DMS 273 (cell line): ENCODE results near the gene SLIT1.
A peak's percentile ranks its signal among the peaks of the same experiment; 100 is the strongest.
"Not testable (repeated sequence)": the region's sequence is repeated elsewhere in the genome, so short reads cannot be mapped to it uniquely, and the experiment has no call there.

Source experiments
- DNase-seq: peaks from one replicate; lab custom pipeline; 2025; ENCODE audit not compliant: unreplicated experiment; lab: John Stamatoyannopoulos, UW

SLIT1 gene

DNA sequence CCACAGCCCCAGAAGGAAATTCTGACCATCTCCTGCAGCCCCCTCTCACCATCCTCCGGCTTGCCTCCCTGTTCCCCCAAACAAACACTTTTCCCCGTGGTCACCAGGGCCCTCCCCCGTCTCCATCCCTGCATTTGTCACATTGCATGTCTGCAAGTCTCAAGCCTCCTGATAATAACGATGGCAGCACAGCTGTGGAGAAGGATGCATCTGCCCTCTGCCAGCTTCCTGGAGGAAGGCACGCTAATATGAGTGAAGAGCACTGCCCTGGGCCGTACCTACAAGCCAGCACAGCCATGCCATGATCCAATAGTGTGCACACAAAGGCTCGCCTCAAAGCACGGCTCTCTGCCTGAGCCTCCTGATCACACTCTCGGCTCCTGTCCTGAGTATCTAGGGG lies 98.5 kb downstream of the SLIT1 start:
- no peak for DNase-seq

DNA sequence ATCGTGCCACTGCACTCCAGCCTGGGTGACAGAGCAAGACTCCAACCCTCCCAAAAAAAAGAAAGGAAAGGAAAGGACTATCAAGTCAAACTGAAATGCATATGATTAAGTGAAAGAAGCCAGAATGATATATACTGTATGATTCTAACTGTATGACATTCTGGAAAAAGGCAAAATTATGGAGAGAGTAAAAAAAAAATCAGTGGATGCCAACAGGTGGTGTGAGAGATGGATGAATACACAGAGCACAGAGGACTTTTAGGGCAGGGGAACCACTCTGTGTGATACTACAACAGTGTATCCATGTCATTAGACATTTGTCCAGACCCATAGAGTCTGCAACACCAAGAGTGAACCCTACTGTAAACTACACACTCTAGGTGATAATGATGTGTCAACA lies 99.2 kb downstream of the SLIT1 start:
- DNase-seq, result no peak

DNA sequence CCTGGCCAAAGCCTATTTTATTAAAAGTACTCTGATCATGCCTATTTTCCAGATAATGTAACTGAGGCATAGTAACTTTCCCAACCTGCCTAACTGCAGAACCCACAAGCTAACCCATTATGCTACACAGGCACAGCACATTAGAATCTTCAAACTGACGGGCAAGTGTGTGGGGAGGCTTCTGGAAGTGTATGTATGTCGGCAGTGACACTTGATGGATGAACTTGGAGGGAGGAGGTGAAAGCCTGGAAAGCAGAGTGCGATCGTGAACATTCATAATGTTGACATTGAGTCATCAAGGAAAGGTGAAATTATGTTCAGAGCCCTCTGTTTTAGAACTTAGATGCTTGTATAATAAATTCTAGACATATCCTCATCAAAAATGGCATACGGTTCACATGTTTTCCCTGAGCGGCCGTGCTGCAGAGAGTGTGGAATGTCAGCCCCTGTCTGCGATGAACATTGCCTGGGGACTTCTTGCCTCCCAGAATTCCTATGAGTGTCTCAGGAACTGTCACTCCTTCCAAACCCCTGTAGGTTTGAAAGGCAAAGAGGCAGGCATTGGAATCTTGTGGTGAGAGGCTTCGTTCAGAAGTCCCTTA lies 102.4 kb downstream of the SLIT1 start:
- no peak for DNase-seq

DNA sequence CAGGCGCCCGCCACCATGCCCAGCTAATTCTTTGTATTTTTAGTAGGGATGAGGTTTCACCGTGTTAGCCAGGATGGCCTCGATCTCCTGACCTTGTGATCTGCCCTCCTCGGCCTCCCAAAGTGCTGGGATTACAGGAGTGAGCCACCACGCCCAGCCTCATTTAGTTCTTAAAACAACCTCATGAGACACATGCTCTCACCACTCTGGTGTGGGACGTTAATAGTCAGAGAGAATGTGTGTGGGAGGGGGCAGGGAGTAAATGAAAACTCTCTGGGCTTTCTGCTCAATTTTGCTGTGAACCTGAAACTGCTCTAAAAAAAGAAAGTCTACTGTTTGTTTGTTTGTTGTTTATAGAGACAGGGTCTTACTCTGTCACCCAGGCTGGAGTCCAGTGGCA lies 103.2 kb downstream of the SLIT1 start:
- not testable (repeated sequence) for DNase-seq

DNA sequence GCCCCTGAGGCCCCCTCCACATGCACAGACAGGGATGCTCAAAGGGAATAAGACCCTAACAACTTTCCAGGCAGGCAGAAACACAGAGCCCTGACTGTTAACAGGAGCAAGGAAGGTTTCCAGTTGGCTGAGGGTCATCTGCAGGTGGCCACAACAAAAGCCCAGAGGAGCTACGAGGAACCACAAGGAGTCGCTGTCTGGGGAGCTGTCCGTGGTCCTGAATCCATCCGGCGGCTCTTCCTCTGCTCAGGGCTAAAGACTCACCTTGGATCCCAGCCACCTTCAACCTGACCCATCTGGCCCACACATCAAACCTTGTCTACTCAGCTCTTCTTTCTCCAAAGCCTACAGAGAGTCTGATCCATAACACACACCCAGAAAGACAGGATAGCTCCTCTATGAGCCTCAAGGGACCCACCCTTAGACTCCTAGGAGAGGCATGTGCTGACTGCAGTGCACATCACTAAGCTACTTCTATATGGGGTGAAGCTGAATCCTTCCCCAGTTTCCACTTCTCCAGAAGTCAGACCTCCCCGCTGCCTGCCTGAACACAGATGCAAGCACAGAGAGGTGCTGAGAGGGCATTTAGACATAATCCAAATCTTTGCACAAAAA lies 104.0 kb downstream of the SLIT1 start:
- peak; percentile 75 for DNase-seq

DNA sequence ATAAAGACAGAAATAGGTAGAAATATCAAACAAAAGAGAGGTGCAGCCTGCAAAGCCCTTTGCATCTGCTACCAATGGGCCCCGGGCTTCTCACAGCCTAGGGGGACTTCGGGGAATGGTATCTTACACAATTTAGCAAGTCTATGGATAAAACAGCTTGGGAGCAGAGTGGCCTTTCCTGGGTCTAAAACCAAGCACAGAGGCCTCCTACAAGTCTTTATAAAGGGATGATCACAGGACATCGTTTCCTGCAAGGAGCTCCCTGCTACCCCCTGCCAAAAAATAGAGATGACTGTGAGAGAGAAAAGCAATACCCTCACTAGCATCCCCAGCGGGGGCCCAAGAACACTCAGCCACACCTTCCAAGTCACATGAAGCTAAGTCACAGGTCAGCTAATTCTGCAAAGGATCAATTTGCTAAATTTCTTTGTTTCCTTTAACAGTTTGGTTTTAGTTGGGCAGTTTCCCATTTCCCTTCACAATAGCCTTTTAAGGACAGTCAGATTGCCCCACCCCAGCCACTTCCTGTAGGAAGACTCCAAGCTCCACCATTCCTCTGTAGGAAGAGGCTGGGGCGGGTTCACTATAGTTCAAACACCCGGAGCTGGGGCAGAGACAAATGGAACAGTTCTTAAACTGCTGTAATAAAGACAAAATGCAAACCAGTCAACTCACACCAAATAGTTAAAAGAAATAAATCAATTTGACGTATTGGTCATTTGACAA lies 105.5 kb downstream of the SLIT1 start:
- no peak for DNase-seq

DNA sequence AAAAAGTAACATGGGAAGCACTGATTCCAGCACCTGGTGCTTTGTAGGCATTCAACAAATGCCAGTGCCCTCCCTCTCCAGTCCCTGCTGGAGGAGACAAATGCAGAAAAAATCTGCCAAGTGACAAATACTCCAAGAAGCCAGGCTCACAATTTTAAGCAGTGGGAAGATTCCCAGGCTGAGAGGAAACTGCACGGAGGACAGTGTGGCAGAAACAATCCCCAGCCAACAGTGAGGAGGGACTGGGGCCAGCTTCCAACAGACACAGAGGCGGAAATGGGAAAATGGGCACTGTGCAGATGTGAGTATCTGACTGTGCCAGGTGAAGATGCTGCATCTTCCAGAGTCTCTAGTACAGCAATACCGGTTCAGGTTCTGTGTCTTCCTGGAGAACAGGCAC lies 106.3 kb downstream of the SLIT1 start:
- DNase-seq, result no peak

DNA sequence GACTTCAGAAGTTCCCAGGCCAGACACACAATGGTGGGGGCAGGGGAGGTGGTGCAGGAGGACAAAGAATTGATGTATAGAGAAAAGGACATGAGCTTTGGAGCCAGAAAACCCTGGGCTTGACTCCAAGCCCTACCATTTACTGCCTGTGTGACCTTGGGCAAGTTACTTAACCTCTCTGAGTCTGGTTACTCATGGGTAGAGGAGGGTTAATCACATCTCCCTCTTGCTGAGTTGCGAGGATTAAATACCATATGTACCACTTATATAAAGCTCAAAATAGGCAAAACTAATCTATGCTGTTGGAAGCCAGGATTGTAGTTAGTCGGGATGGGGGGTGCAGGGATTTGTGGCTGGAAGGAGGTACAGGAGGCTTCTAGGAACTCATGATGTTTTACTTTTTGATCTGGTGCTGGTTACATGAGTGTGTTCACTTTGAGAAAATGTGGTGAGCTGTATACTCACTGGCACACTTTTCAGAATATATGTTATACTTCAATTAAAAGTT lies 106.8 kb downstream of the SLIT1 start:
- DNase-seq, result no peak

DNA sequence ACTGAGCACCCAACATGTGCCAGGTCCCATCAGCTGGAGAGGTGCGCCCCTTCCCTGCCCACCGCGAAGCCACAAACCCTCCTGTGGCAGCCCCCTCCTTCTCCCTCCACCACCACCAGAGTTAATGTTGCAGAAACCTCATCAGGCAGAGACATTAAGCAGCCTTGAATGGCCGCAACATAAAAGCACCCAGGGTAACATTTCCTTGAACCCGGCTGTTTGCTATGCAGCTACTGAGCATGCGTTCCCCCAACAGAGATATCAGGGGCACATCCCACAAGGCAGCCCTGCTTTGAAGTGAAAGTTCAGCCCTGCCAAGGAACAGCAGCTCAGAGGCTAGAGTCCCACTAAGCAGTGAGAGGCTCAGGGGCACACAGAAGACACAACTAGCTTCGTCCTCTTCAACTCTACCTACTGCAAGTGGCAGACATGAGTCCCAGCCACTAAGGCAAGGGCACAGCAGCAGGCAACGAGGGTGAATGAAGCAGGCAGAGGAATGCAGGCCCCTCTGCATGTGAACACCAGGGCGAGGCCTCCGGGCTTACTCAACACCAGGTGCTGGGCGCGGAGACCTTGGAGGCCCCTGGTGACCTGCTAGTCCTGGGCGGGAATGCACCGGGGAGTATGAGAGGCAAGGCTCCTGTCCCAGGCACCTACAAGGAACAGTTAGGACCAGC lies 107.4 kb downstream of the SLIT1 start:
- no peak for DNase-seq

DNA sequence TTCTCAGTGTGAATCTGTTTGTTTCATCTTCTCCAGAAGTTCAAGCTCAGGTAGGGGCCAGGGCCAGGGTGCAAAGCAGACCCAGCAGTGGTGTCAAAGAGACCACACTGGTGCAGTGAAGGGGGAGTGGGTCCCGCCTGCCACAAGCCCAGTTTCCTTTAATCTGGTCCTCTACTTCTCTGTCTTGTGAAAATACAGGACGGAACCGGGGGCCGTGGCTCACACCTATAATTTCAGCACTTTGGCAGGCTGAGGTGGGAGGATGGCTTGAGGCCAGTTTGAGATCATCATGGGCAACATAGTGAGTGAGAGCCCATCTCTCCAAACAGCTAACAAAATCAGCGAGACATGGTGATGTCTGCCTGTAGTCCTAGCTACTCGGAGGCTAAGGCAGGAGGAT lies 109.0 kb downstream of the SLIT1 start:
- DNase-seq, result no peak

DNA sequence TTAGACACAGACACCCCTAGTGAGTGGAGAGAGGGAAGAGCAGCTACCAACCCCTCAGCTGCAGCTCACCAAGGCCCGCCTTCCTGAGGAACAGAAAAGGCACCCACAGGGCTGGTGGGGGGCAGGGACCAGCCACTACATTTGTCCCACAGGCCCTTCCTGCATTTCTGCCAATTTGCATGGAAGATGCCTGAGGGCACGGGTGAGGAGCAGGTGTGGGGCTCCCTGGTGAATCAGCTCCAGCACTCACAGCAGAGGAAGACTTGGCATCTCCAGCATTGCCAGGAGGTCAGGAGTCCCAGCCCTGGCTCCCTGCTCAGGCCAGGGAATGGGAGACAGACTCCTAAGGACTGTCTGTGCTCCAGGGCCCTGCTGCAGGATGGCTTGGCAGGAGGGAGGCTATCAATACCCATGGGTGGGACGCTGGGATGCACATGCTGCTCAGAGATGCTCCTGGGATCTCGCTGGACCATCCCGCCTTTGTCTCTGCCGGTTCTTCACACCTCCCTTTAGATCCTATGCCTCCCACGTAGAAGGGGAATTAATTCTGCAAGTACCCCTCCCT lies 109.7 kb downstream of the SLIT1 start:
- no peak for DNase-seq

DNA sequence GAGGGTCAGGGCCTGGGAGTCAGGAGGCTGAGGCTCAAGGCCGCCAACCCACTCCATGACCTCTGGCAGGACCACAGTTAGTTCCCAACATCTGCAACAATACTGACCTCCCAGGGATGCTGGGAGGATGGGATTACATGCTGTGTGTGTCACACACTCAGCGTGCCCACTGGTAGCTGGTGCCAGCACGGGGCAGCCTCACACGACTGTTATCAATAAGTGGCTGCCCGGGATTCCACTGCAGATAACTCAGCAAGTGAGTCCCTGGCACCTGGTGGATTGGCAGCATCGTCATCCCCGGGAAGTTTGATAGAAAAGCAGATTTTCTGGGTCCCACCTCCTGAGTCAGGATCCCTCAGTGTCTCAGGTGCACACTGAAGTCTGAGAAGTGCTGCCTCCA lies 110.3 kb downstream of the SLIT1 start:
- no peak for DNase-seq

DNA sequence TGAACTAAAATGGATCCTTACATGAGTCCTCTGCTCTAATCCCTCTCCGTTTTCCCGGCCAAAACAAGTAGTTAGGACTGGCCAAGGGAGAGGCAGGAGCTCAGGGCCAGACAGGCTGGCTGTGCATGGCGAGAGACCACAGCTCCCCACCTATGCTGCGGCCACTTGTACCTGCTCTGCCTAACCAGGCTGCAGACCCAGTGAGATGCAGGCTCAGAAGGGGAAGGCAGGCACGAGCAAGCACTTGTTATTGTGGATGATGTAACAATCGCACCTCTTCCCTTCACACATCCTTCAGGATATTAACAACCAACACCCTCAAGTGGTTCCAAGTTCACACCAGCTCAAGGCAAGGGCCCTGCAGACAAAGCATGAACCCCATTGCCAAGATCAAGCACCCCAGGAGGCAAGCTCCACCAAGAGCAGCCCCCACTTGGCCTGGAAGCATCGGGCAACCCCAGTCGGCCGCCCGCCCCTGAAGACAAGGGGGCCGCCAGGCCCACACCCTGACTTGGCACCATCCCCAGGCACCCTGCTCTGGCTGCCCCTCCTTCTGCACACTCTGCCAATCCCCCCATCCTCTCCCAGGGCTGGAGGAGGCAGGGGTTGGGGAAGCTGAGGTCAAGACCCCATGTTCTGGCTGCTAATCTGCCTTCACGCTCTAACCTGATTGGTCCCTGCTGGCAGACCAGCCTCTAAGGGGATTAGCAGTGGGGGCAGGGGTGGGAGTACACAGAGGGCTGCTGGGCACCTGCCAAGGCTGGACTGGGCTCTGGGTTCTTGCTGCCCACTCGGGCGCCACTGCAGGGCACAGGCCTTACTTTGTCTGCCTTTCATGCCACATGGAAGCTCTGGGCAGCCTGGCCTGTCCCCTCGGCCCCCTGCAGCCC lies 111.3 kb downstream of the SLIT1 start:
- no peak for DNase-seq

DNA sequence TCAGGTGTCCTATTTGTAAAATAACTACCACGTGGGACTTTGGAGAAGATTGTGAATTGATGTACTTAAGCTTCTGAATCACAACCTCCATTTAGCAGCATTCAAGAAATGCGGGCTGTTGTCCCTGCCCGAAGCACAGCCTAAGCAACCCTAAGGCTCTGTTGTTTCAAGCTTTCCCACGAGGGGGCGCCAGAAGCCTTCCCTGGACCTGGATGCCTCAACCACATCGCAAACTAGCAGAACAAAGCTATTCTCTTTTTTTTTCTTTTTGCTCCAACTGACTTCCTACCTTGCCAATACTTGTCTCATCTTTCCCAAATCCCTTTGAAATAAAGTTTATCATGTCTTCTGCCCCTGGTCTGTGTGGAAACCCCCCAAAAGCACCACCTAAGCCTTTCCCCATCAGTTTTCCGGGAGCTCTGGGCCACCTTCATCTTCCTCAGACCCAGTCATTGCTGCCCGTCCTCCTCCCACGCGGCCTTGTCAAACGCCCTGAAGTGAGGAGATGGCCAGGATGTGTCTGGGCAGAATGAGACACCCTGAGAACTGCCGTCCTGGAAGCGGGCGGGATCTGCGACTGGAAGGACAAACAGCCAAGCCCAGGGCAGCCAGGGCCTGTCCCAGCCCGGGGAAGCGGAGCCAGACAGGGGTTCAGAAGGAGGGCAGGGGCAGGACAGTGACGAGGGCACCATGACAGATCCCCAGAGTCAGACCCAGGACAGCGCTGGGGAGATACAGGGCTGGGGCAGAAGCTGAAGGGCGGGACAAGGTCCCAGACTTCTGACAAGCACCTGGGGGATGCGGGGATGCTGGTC lies 112.7 kb downstream of the SLIT1 start:
- peak; percentile 82 for DNase-seq

DNA sequence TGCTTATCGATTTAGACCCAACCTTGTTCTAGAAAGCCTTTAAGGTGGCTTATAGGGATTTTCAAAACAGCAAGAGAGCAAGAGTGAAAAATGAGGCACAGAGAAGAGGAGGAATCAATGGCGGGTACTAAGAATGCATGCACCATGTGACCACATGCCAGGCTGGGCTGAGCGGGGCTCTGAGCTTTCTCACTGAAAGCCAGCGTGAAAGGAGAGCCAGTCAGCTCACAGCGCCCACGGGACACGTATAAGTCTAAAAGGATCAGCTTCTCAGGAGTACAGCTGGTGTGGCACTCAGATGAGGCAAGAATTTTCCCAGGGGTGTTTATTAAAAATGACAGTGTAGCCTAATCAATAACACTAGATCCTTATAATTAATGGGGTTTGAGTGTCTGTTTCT lies 114.3 kb downstream of the SLIT1 start:
- DNase-seq, result no peak

DNA sequence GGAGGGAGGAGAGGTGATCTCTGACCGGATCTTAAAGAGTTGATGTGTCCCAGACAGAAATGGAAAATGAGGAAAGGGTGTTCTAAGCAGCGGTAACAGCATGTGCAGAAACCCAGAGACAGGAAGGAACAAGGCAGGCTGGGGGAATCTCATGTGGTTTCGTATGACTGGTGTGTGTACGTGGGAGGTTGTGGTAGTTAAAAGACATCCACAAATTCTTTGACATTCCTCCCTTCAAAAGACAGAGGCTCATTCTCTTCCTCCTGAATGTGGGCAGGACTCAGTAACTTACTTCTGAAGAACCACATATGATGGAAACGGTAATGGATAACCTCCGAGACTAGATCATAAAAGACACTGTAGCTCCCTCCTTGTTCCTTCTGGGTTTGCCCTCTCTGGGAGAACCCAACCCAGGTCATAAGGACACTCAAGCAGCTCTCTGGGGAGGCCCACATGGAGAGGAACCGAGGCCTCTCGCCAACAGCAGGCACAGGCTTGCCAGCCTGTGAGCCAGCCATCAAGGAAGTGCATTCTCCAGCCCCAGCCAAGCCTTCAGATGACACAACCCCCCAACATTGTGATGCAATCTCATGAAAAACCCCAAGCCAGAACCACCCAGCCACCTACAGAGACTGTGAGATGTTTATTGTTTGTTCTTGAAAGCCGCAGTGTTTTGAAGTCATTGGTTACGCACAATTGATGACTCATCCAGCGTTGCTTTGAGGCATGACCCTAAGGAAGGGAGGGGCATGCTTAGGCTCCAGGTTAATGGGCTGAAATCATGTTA lies 116.0 kb downstream of the SLIT1 start:
- DNase-seq, result no peak

DNA sequence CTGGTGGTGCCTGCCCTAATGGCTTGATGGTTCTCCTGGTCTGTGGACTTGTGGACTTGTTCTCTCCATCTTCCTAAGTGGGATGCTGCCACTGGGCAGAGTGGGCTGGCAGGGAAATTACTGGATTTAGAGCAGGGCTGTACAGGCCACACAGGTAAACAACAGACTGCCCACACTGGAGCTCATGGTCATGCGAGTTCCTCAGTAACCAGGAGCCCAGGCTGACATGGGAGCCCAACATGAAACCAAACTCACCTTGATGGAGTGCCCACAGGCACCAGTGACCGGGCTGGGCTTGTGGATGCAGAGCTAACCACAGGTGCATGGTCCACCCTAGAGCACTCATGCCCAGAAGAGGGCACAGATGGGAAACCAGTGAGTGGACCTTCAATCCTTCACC lies 116.7 kb downstream of the SLIT1 start:
- DNase-seq, result no peak

DNA sequence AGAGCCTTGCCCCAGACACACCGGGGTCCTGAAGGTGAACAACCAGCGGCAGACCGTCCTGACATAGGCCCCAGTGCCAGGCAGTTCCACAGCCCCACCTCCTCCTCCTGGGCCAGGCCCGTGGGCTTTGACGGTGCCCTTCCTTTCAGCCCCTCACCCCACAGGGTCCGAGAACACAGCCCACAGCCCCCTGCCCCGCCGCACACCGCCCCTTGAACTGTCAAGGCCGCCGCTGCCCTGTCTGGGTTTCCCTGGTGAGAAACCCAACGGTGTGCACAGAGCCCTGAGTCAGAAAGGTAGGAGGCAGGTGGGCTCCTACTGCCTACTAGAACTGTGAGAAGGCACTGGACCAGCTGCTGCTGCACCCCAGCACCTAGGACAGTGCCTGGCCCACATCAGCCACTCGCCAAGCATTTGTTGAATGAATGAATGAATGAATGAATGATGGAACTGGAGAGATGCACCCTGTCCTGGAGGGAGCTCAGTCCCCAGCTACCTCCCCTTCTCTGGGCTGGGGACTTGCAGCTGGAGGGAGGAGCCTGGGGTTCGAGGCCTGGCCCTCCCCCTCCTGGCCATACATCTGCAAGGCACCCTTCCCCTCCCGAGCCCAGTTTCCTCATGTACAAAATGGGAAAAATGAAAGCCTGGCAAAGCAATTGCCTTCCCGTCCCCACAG lies 117.9 kb downstream of the SLIT1 start:
- peak; percentile 37 for DNase-seq
